Adipocyte (in vitro differentiated cells): ENCODE data around the gene KCNE4.

ENCODE experiments used
- DNase-seq: peaks from one replicate; pipeline ENCODE4 v3.0.0-alpha.2; 2015; ENCODE audit warnings: low read depth
- H3K27me3 ChIP-seq: replicated peaks from 2 replicates; pipeline ENCODE4 v1.7.0; 2013; ENCODE audit warnings: mild to moderate bottlenecking, low read length, moderate library complexity; ENCODE audit not compliant: control insufficient read depth, insufficient read depth
- H3K36me3 ChIP-seq: 2 replicates; pipeline ENCODE4 v1.7.0; 2013; ENCODE audit warnings: low read length, mild to moderate bottlenecking, moderate library complexity; ENCODE audit not compliant: control insufficient read depth, insufficient read depth, severe bottlenecking
- H3K4me1 ChIP-seq: 2 replicates; pipeline ENCODE4 v1.7.0; 2013; ENCODE audit warnings: mild to moderate bottlenecking, low read length, moderate library complexity; ENCODE audit not compliant: control insufficient read depth, insufficient read depth
- H3K4me3 ChIP-seq: 2 replicates; pipeline ENCODE4 v1.7.0; 2013; ENCODE audit warnings: mild to moderate bottlenecking, low read length, moderate library complexity
- H3K9ac ChIP-seq: 2 replicates; pipeline ENCODE4 v1.7.0; 2013; ENCODE audit warnings: mild to moderate bottlenecking, low read length, moderate library complexity
- H3K9me3 ChIP-seq: 2 replicates; pipeline ENCODE4 v1.7.0; 2013; ENCODE audit warnings: mild to moderate bottlenecking, low read length, moderate library complexity; ENCODE audit not compliant: control insufficient read depth

KCNE4 gene

DNA sequence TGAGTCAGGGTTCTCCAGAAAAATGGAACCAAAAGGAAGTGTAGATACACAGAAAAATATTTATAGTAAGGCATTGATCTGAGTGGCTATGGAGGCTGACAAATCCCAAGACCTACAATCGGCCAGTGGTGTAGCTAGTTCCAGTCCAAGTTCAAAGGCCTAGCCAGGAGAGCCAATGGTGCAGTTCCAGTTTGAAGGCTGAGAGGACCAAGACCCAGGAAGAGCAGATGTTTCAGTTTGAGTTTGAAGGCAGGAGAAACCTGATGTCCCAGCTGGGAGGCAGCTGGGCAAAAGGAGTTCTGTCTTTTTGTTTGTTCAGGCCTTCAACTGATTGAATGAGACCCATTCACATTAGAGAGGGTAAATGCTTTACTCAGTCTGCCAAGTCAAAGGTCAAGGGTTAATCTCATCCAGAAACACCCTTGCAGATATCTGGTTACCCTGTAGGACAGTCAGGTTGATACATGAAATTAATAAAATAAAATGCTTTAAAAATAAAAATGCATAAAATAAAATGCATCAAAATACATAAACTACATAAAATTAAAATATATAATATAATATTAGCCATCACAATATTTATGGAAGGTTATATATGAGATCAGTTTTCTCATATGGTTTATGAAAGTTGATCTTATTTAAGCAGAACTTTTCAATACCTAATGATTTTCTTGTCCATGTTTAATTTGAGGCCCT, 38.7 kb downstream of the KCNE4 start:
- no peak for DNase-seq
- H3K27me3 ChIP-seq = no peaks in the 10 kb centered on the region

DNA sequence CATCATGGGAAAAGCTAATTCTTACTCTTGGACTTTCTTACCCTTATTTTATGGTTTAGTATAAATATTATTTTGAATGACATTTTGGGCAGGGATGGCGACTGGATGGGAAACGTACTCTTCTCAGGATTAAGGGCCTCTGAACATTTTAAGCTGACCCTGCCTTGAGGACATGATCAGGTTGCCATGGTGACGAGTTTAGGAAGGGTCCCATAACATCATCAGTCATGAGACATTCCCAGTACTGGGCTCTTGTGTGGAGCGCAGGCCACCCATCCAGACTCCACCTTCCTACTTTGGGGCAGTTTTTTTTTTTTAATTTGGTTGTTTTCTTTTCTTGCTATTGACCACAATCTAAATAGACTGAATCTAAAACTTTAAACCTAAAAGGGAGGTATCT, 40.7 kb downstream of the KCNE4 start:
- Histone ChIP-seq H3K4me3 (no peak overlapping the region), H3K9me3 (no peaks in the 10 kb centered on the region), H3K4me1 (peaks cover 31% of the 10 kb centered on the region), H3K27me3 (no peaks in the 10 kb centered on the region), H3K36me3 (no peaks in the 10 kb centered on the region), H3K9ac (no peak overlapping the region)
- DNase-seq = no peak

More for the DNA sequence above, 38.7 kb downstream of the KCNE4 start:
- no peaks in the 10 kb centered on the region for H3K36me3 ChIP-seq
- no peak overlapping the region for H3K4me3 ChIP-seq
- no peaks in the 10 kb centered on the region for H3K9me3 ChIP-seq
- H3K4me1 ChIP-seq = peaks cover 32% of the 10 kb centered on the region
- no peak overlapping the region for H3K9ac ChIP-seq

DNA sequence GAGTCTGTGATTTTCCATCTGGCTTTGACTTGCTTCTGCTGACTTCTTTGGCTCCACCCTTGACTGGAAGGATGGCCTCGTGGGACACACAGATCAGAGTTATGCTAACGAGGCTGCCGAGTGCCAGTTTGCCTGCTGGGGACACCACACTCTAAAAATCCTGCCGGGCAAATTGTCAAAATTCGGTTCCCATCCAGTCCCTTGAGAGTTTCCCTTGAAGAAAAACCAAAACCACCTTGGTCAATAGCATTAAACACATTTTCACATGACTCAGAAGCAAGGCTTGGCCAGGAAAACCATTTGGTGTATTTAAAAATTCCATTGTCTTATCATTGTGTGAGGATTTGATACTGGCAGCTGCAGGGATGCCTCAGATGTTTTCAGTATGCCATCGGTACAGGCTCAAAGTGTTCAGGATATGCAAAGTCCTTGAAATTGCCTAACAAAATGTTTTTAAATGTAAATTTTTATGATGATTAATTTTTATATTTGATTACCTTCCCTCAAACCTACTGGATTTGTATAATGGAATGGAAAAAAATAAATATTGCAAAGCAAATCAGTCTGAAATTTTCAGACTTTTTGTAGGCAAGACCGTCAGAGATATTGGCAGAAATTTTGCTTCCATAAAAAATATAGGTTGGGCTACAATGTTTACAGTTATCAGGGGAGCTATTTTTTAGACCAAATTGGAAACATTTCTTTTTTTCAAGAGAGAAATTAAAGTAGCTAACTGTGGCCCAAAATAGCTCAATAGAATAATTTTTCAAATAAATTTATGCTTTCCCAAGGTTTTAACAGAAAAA, 41.6 kb downstream of the KCNE4 start:
- H3K36me3 ChIP-seq = no peaks in the 10 kb centered on the region
- peak overlapping the region; percentile 60 for H3K4me3 ChIP-seq
- no peaks in the 10 kb centered on the region for H3K9me3 ChIP-seq
- no peak overlapping the region for H3K9ac ChIP-seq
- peak; percentile 42 for DNase-seq
- peaks cover 28% of the 10 kb centered on the region for H3K4me1 ChIP-seq
- no peaks in the 10 kb centered on the region for H3K27me3 ChIP-seq

DNA sequence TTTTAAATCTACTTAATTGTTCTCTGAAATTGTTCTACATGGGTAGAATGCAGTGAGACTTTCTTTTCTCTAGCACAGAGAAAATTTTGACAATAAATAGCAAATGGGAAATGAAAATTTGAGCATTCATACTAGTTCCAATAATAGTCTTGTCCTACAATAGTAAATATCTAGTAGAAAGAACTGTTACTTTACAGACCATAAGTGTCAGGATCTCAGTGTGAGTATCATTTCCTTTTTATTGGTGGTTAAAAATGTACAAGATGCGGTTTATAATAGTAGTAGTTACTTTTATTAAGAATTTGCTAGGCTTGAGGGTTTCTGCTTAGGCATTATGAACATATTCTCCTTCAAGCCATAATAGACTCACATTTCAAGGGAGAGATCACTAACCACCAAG, 43.2 kb downstream of the KCNE4 start:
- H3K4me3 ChIP-seq = no peak overlapping the region
- DNase-seq = no peak
- no peaks in the 10 kb centered on the region for H3K27me3 ChIP-seq

DNA sequence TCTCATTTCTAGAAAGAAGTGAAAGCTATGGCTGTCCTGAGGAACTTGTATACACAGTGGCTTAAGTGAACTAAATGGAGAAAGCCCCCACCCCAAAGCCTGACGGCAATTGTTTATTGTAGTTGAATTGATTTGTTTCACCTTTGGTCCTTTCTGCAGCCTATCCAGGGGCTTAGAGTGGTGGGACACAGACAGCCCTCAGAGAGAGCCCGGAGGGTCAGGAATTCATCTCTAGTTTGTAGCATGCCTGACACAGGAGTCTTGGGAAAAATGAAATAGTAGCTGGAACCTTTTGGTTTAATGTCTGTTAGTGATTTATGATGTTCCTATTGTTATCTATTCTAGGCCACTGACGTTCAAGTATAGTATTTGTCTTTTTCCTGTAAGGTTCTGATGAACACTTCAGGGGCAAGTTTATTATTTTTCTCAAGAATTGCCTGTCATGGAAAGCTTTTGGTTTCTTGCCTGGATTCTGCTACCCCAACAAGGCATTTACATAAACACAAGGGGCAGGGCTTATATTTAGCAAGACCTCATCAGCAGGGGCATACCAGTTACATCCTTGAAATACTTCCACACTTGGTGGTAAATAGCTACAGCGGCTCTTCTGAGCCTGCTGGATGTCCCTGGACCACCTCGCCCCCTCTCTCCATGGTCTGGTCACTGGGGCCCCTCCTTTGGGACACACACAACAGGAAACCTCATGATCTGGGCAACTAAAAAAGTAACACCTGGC, 44.4 kb downstream of the KCNE4 start:
- no peak overlapping the region for H3K9ac ChIP-seq
- H3K36me3 ChIP-seq = no peaks in the 10 kb centered on the region
- no peak overlapping the region for H3K4me3 ChIP-seq
- peaks cover 41% of the 10 kb centered on the region for H3K4me1 ChIP-seq
- no peak for DNase-seq
- no peaks in the 10 kb centered on the region for H3K9me3 ChIP-seq
- no peaks in the 10 kb centered on the region for H3K27me3 ChIP-seq

More for the DNA sequence above, 43.2 kb downstream of the KCNE4 start:
- Histone ChIP-seq H3K9ac (no peak overlapping the region), H3K36me3 (no peaks in the 10 kb centered on the region), H3K9me3 (no peaks in the 10 kb centered on the region), H3K4me1 (peaks cover 32% of the 10 kb centered on the region)

DNA sequence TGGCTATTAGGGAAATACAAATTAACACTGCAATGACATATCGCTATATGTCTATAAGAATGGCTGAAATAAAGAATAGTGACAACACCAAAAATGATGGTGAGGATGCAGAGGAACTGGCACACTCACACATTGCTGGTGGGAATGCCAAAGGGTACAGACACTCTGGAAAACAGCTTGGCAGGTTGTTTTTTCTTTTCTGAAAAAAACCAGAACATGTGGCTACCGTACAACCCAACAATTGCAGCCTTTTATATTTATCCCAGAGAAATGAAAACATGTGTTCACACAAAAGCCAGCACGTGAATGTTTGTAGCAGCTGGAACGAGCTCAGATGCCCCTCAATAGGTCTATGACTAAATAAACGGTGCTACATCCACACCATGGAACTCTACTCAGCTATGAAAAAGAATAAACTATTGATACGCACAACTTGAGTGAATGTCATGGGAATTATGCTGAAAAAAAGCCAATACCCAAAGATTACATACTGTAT, 45.9 kb downstream of the KCNE4 start:
- no peak overlapping the region for H3K4me3 ChIP-seq
- DNase-seq = no peak
- H3K4me1 ChIP-seq = peaks cover 31% of the 10 kb centered on the region
- no peaks in the 10 kb centered on the region for H3K9me3 ChIP-seq
- no peak overlapping the region for H3K9ac ChIP-seq
- no peaks in the 10 kb centered on the region for H3K27me3 ChIP-seq
- no peaks in the 10 kb centered on the region for H3K36me3 ChIP-seq

DNA sequence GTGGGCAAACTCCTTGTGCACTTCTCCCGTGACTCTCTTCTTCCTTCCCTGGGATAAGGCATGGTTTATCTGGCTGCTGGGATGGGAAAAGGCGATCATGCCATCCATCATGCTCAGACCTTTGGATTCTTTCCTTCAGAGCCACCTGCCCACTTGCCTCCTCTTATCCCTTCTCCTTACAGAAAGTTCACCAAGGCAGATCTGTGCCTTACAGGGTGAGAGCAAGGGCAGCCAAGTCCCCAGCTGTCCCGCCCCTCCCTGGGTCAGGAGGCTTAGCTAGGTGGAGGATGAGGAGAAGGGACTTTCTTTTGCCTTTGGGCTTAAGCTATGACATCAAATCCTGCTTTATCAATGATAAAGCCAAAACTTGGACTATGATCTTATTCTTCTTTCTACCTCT, 47.6 kb downstream of the KCNE4 start:
- Histone ChIP-seq H3K27me3 (no peaks in the 10 kb centered on the region), H3K4me1 (peaks cover 21% of the 10 kb centered on the region), H3K36me3 (no peaks in the 10 kb centered on the region), H3K9me3 (no peaks in the 10 kb centered on the region), H3K9ac (peak overlapping the region; percentile 11), H3K4me3 (no peak overlapping the region)
- DNase-seq = no peak

DNA sequence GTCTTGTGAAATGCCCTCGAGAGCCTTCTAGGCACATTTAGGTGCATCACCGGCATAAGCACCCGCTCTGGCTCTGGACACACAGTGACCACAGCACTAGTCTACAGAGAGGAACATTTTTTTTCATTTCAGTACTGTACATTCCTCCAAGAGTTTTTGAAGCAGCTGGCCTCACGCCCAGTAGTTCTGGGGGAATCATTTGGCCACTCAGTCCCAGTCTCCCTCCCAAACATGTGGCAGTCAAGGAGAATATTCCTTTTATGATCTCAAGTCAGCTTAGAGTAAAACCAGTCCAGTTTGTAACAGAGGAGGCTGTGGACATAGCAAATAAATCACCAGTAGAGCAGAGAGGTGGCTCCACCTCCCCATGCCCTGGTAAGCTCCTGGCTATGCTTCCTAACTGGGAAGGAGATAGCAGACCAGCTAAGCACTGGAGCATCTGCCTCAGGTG, 48.1 kb downstream of the KCNE4 start:
- DNase-seq = peak; percentile 82
- no peaks in the 10 kb centered on the region for H3K36me3 ChIP-seq
- H3K9me3 ChIP-seq = no peaks in the 10 kb centered on the region
- H3K4me3 ChIP-seq = no peak overlapping the region
- H3K9ac ChIP-seq = peak overlapping the region; percentile 16
- H3K27me3 ChIP-seq = no peaks in the 10 kb centered on the region
- peaks cover 21% of the 10 kb centered on the region for H3K4me1 ChIP-seq

DNA sequence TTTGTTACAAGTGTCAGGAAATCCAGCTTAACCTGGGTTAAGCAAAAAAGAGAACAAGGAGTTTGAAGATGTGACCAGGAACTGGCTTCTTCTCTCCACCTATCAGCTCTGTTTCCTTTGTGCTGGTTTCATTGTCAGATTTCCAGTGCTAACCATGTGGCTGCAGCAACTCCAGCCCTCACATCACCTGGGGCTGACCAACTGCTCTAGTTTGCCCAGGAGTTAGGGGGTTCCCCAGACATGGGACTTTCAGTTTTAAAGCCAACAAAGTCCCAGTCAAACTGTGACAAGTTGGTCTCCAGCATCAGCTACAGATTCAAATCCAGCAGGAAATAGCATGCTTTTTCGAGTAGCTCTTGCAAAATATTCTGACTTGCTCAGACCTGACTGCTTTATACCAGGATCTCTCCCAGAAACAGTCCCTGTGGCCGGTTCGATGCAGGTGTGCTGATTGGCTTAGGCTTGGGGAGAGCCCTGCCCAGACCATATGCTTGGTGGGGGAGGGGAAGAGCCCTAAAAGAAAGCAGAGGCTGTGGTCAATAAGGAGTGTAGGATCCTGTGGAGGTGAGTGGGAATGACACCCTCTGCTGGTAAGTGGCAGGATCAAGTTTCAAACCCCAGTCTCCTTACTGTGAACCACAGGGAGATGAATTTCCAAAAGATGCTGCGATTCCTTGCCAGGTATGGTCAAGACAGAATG, 49.5 kb downstream of the KCNE4 start:
- H3K4me1 ChIP-seq = peaks cover 21% of the 10 kb centered on the region
- peak; percentile 23 for DNase-seq
- no peaks in the 10 kb centered on the region for H3K9me3 ChIP-seq
- no peak overlapping the region for H3K9ac ChIP-seq
- H3K36me3 ChIP-seq = no peaks in the 10 kb centered on the region
- H3K27me3 ChIP-seq = no peaks in the 10 kb centered on the region
- no peak overlapping the region for H3K4me3 ChIP-seq

DNA sequence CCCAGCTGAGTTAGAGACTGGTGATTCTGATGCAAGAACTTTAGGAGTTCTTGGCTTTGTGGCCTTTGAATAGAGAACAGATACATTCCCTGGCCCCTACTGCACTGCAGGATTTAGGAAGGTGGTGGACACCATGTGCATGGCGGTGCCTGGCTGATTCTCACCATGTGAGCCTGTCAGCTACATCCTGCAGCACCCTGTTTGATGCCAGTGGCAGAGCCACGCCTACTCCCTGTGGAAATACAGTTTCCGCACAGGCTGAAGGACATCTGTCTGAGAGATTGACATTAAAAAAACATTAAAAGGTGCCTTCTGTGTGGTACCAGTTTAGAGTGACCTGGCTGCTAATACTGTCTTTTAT, 50.0 kb downstream of the KCNE4 start:
- DNase-seq = no peak
- no peaks in the 10 kb centered on the region for H3K27me3 ChIP-seq
- H3K4me1 ChIP-seq = peaks cover 21% of the 10 kb centered on the region
- no peak overlapping the region for H3K4me3 ChIP-seq
- H3K36me3 ChIP-seq = no peaks in the 10 kb centered on the region
- no peak overlapping the region for H3K9ac ChIP-seq
- H3K9me3 ChIP-seq = no peaks in the 10 kb centered on the region
